Adipocyte (in vitro differentiated cells): ENCODE data around the gene BTG3.

Experiments
- DNase-seq: peaks from one replicate; pipeline ENCODE4 v3.0.0-alpha.2; 2015; ENCODE audit warnings: low read depth
- H3K27me3 ChIP-seq: replicated peaks from 2 replicates; pipeline ENCODE4 v1.7.0; 2013; ENCODE audit warnings: mild to moderate bottlenecking, low read length, moderate library complexity; ENCODE audit not compliant: control insufficient read depth, insufficient read depth
- H3K36me3 ChIP-seq: 2 replicates; pipeline ENCODE4 v1.7.0; 2013; ENCODE audit warnings: low read length, mild to moderate bottlenecking, moderate library complexity; ENCODE audit not compliant: control insufficient read depth, insufficient read depth, severe bottlenecking
- H3K4me1 ChIP-seq: 2 replicates; pipeline ENCODE4 v1.7.0; 2013; ENCODE audit warnings: mild to moderate bottlenecking, low read length, moderate library complexity; ENCODE audit not compliant: control insufficient read depth, insufficient read depth
- H3K4me3 ChIP-seq: 2 replicates; pipeline ENCODE4 v1.7.0; 2013; ENCODE audit warnings: mild to moderate bottlenecking, low read length, moderate library complexity
- H3K9ac ChIP-seq: 2 replicates; pipeline ENCODE4 v1.7.0; 2013; ENCODE audit warnings: mild to moderate bottlenecking, low read length, moderate library complexity
- H3K9me3 ChIP-seq: 2 replicates; pipeline ENCODE4 v1.7.0; 2013; ENCODE audit warnings: mild to moderate bottlenecking, low read length, moderate library complexity; ENCODE audit not compliant: control insufficient read depth

The BTG3 gene, protein sequence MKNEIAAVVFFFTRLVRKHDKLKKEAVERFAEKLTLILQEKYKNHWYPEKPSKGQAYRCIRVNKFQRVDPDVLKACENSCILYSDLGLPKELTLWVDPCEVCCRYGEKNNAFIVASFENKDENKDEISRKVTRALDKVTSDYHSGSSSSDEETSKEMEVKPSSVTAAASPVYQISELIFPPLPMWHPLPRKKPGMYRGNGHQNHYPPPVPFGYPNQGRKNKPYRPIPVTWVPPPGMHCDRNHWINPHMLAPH

DNA sequence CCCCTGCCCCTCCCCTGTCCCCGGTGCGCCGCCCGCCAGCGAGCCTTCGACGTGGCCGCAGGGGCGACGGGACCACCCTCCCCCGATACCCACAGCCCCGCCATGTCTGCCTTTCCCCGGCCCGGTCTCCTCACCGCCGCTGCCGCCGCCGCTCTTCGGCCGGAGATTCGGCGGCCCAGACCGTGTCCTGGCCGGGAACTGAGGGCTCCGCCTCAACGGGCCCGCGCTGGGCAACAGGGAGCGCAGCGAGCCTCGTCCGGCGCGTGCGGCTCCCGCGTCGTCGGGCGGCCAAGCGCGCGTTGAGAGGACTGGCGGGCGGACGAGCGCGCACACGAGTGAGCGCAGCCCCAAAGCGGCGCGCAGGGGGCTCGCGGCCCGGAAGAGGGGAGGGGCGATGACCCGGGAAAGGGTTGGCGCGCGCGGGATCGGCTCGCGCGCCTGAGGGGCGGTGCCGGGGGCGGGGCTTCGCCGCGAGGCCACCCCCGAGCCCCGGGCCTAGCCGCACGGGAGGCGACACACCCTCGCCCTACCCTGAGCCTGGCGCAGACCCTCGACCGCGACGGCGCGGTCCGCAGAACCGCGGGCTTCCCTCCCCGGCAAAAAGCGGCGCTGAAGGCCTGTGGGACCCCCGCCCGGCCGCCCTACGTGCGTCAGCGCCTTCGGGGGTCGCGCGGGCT is at the start of gene BTG3:
TSS of gene BTG3 (minus strand) at position 337 of the 677 bp plus-strand sequence. CDS start 3,757 bp downstream, outside the sequence.
- H3K4me1 ChIP-seq = peaks cover 18% of the 10 kb centered on the region
- no peaks in the 10 kb centered on the region for H3K9me3 ChIP-seq
- peaks cover 10% of the 10 kb centered on the region for H3K36me3 ChIP-seq
- no peaks in the 10 kb centered on the region for H3K27me3 ChIP-seq
- H3K9ac ChIP-seq = peak within 1 kb of the TSS; percentile 90
- H3K4me3 ChIP-seq = peak within 1 kb of the TSS; percentile 92
- peak; percentile 91 for DNase-seq

DNA sequence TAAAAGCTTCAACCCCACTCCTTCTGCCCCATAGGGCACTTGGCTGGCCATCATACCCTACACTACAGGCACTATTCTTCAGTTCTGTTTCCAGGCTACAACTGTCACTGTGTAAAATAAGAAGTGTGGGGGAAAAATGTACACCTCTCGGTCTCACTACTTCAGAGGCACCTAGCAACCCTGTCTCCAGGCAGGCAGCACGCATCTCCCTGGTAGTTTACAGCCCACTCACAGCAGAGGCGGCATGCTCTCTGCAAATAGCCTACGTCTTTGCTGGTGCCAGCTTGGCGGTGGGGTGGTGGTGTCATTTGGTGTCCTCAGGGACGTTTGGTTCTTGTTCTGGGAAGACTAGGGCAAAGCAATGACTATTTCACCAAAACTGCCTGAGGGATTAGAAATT is 48.2 kb upstream of the BTG3 start:
- H3K4me3 ChIP-seq = no peak overlapping the region
- H3K9me3 ChIP-seq = peaks cover under 1% of the 10 kb centered on the region
- no peaks in the 10 kb centered on the region for H3K36me3 ChIP-seq
- no peaks in the 10 kb centered on the region for H3K4me1 ChIP-seq
- no peak overlapping the region for H3K9ac ChIP-seq
- peaks cover 20% of the 10 kb centered on the region for H3K27me3 ChIP-seq
- no peak for DNase-seq

DNA sequence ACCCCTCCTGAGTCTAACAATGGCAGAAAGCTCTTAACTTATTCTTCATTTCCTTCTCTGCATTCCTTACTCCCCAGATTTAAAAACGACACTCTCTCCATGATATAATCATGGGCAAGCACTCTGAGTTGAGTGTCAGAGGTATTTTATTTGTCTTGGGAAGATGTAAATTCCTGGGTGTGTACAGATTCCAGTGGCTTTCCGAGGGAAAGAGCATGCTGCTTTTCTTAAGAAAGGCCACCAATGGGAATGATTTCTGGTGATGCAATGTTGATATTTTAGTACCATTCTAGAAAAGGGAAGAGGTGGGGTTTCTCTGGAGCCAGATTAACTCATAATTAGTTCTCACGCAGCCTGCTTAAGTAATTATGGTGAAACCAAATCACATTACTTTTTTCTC is 47.8 kb upstream of the BTG3 start:
- Histone ChIP-seq H3K9me3 (peaks cover 5% of the 10 kb centered on the region), H3K4me3 (no peak overlapping the region), H3K36me3 (no peaks in the 10 kb centered on the region), H3K9ac (no peak overlapping the region), H3K4me1 (no peaks in the 10 kb centered on the region), H3K27me3 (peaks cover 20% of the 10 kb centered on the region)
- DNase-seq = peak; percentile 67

DNA sequence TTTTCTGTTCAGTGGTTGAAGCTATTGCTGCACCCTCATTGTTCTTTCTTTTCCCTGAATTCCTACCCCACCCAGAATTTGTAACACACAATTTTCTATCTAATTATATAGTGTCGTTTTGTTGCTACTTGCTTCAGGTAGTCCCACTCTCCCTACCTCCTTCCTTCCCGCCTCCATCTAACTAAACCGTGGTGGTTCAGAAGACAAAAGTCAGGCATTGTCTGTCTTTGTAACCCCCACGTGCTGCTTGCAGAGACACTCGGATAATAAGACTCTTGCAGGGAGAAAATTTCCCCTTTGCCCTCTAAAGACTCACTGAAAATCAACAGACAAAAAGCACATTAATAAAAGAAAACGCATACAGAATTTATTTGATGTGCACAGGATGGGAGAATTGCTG is 46.2 kb upstream of the BTG3 start:
- Histone ChIP-seq H3K27me3 (peaks cover 11% of the 10 kb centered on the region), H3K9ac (no peak overlapping the region), H3K4me3 (no peak overlapping the region), H3K36me3 (no peaks in the 10 kb centered on the region), H3K9me3 (peaks cover 19% of the 10 kb centered on the region), H3K4me1 (no peaks in the 10 kb centered on the region)
- DNase-seq = no peak

DNA sequence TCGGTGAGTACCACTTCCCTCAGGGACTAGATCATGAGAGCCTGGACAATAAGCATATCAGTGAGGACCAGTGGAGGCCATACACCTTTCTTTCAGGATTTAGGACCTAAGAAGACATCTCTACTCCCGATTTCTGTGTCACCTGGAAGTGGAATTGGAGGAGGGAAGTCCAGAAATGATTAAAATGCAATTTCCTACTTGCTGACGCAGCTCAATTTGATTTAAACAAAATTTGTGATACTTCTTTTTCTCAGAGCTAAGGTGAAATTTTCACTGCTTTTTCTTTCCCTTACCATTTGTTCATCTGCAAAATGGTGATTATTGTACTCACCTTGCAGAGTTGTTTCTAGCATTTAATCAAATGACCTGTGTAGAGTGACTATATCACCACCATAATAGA is 38.8 kb upstream of the BTG3 start:
- H3K4me1 ChIP-seq = no peaks in the 10 kb centered on the region
- H3K27me3 ChIP-seq = no peaks in the 10 kb centered on the region
- no peak for DNase-seq
- H3K36me3 ChIP-seq = no peaks in the 10 kb centered on the region
- H3K4me3 ChIP-seq = no peak overlapping the region
- no peak overlapping the region for H3K9ac ChIP-seq
- H3K9me3 ChIP-seq = peaks cover 22% of the 10 kb centered on the region

DNA sequence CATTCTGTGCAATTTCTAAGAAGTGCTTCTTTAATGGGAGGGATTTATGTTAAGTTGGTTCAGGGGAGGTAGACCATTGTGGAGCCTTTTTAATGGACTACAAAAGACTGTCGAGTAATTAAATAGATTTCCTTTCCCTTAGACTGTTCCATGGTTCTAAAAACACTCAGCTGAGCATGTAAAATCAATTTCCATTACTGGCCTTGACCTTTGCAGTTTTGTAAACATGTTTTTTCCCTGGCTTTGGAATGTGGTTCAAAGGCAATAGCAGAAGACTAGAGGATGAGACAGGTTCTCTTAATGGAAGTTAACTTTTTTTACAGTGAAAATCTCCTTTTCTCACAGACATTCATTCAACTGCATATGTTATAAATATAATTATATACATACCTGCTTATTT is 37.6 kb upstream of the BTG3 start:
- Histone ChIP-seq H3K4me3 (no peak overlapping the region), H3K9ac (no peak overlapping the region), H3K36me3 (no peaks in the 10 kb centered on the region), H3K4me1 (peaks cover 9% of the 10 kb centered on the region), H3K27me3 (no peaks in the 10 kb centered on the region), H3K9me3 (peaks cover 16% of the 10 kb centered on the region)
- no peak for DNase-seq

DNA sequence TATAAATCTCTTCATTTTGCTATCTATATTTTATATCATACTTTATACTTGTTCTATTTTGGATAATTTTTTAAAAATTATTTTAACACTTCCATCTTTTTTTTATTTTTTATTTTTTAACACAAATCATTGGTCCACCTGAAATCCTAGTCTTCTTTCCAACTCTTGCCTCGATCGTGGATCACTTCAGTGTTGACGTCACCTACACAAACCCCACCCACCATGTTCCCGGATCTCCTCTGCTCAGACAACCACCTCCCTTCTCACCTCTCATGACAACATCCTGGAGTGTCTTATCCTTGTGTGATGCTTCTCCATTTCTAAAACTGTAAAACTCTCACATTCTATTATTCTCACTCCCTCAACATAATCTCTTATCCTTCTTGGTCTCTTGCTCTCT is 34.1 kb upstream of the BTG3 start:
- Histone ChIP-seq H3K9me3 (peaks cover 3% of the 10 kb centered on the region), H3K9ac (no peak overlapping the region), H3K36me3 (no peaks in the 10 kb centered on the region), H3K27me3 (no peaks in the 10 kb centered on the region), H3K4me3 (no peak overlapping the region), H3K4me1 (peaks cover 9% of the 10 kb centered on the region)
- DNase-seq = no peak

DNA sequence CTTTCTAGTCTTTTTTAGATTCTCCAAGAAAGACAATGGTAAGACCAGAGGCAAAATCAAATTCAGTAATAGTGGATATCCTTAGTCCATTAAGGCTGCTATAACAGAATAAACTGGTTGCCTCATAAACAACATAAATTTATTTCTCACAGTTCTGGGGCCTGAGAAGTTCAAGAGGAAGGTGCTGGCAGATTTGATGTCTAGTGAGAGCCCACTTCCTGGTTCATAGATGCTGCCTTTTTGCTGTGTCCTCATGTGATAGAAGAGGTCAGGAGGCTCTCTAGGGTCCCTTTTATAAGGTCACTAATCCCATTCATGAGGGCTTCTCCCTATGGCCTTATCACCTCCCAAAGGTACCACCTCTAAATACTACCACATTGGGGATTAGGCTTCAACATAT is 31.5 kb upstream of the BTG3 start:
- no peak for DNase-seq
- no peaks in the 10 kb centered on the region for H3K36me3 ChIP-seq
- peaks cover 3% of the 10 kb centered on the region for H3K9me3 ChIP-seq
- no peak overlapping the region for H3K4me3 ChIP-seq
- H3K9ac ChIP-seq = no peak overlapping the region
- H3K4me1 ChIP-seq = peaks cover 9% of the 10 kb centered on the region
- no peaks in the 10 kb centered on the region for H3K27me3 ChIP-seq

DNA sequence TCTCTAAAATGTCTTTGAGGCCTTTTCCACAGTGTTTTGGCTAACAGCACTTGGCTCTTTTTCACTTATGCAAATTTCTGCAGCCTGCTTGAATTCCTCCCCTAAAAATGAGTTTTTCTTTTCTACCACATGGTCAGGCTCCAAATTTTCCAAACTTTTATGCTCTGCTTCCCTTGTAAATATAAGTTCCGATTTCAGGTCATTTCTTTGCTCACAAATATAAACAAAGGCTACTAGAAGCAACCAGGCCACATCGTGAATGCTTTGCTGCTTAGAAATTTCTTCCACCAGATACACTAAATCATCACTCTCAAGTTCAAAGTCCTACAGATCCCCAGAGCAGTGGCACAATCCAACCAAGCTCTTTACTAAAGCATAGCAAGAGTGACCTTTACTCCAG is 28.1 kb upstream of the BTG3 start:
- Histone ChIP-seq H3K9me3 (no peaks in the 10 kb centered on the region), H3K27me3 (no peaks in the 10 kb centered on the region), H3K36me3 (no peaks in the 10 kb centered on the region), H3K9ac (no peak overlapping the region), H3K4me1 (peaks cover 4% of the 10 kb centered on the region), H3K4me3 (no peak overlapping the region)
- DNase-seq = no peak

DNA sequence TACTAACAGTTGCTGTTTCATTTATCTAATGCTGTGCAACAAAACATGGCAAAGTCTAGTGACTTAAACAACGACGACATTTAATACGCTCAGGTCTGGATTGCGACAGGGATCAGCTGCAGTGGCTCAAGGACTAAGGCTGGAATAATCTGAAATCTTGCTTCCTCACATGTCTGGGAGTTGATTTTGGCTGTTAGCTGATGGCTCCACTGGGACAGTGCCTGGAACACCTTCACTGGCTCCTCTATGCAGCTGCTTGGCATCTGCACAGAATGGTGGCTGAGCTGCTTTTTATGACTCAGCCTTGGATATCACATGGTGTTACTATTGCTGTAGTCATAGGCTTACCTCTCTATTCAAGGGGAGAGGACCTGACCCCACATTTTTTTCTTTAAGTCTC is 24.0 kb upstream of the BTG3 start:
- H3K4me1 ChIP-seq = peaks cover 5% of the 10 kb centered on the region
- no peak for DNase-seq
- no peak overlapping the region for H3K4me3 ChIP-seq
- H3K9ac ChIP-seq = no peak overlapping the region
- no peaks in the 10 kb centered on the region for H3K36me3 ChIP-seq
- H3K27me3 ChIP-seq = no peaks in the 10 kb centered on the region
- no peaks in the 10 kb centered on the region for H3K9me3 ChIP-seq

DNA sequence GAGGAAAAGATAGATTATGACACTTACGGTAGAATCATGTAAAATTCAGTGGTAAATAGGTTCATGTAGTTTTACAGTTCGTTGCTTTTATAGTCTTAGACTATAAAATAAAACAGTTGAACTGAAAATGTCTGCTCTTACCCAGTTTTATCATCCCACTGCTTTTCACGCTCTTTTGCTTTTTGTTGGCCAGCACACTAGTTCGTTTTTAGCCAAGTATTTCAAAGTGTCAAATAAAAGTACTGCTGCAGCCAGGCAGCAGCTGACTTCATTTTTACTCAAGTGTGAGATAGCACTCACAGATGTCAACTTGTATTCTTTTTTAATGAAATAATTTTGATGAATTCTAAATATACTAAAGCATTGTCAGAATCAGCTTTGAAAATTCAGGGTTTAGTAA is 18.5 kb upstream of the BTG3 start:
- Histone ChIP-seq H3K4me3 (no peak overlapping the region), H3K9ac (peak overlapping the region; percentile 25), H3K4me1 (peaks cover 18% of the 10 kb centered on the region), H3K27me3 (no peaks in the 10 kb centered on the region), H3K36me3 (no peaks in the 10 kb centered on the region), H3K9me3 (no peaks in the 10 kb centered on the region)
- no peak for DNase-seq
